GM06990 (cell line): Measurements from ENCODE around the gene NKAIN2.

Experiments used
- DNase-seq: peaks from one replicate; pipeline ENCODE4 v3.0.0-alpha.2; 2011; ENCODE audit not compliant: insufficient read length; ENCODE audit errors: extremely low read depth
- H3K27me3 ChIP-seq: replicated peaks from 2 replicates; pipeline ENCODE4 v1.6.0; 2011; ENCODE audit warnings: low read length; ENCODE audit not compliant: control insufficient read depth, insufficient read depth
- H3K36me3 ChIP-seq: 2 replicates; pipeline ENCODE4 v1.5.1; 2011; ENCODE audit warnings: low read length; ENCODE audit not compliant: control insufficient read depth, insufficient read depth
- H3K4me3 ChIP-seq: replicated peaks from 2 replicates; pipeline ENCODE4 v1.5.1; 2011; ENCODE audit warnings: low read depth, mild to moderate bottlenecking, control low read depth, low read length
- CTCF ChIP-seq: IDR thresholded peaks from 2 replicates; pipeline ENCODE4 v1.5.1; 2011; ENCODE audit warnings: low read length, control low read depth, mild to moderate bottlenecking, inconsistent platforms; ENCODE audit not compliant: insufficient read depth, poor library complexity, severe bottlenecking

Gene NKAIN2

GRCh38 chr6:124423621-124424020 is 620.0 kb downstream of the NKAIN2 start:
- no peak for DNase-seq
- no peak for TF ChIP-seq CTCF
- Histone ChIP-seq H3K4me3 (no peak overlapping the region), H3K36me3 (no peaks in the 10 kb centered on the region), H3K27me3 (no peaks in the 10 kb centered on the region)

- TF ChIP-seq CTCF: no peak
- Histone ChIP-seq H3K36me3 (no peaks in the 10 kb centered on the region), H3K4me3 (no peak overlapping the region), H3K27me3 (no peaks in the 10 kb centered on the region)
- DNase-seq: no peak
Measured at GRCh38 chr6:124430740-124431318, 627.2 kb downstream of the NKAIN2 start.

DNA sequence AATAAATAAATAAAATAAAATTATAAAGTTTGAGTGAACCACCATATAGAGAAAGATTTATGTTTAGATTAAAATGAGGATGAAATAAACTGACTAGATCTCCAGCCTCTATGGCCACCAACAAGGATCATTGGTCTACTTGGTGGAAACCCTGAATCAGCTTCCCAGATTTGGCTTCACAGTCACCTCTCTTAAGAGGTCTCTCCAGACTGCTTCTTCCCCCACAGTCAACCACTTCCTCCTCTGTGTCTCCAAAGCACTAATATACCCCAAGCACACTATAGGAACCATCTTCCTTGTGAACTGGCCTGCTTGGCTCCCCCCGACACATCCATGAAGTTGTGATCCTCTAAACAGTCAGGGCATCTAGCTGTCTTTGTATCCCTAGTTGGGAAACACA is 629.0 kb downstream of the NKAIN2 start:
- no peak for DNase-seq

GRCh38 chr6:124433387-124434160 is 629.9 kb downstream of the NKAIN2 start:
- DNase-seq: no peak
- no peak for TF ChIP-seq CTCF

More for the DNA sequence above, 629.0 kb downstream of the NKAIN2 start:
- Histone ChIP-seq H3K4me3 (no peak overlapping the region), H3K27me3 (no peaks in the 10 kb centered on the region), H3K36me3 (no peaks in the 10 kb centered on the region)
- no peak for TF ChIP-seq CTCF

GRCh38 chr6:124434421-124434820 is 630.8 kb downstream of the NKAIN2 start:
- DNase-seq: no peak
- H3K4me3 ChIP-seq: no peak overlapping the region
- no peak for TF ChIP-seq CTCF
- H3K27me3 ChIP-seq: no peaks in the 10 kb centered on the region
- H3K36me3 ChIP-seq: no peaks in the 10 kb centered on the region

More at GRCh38 chr6:124433387-124434160, 629.9 kb downstream of the NKAIN2 start:
- H3K4me3 ChIP-seq: no peak overlapping the region
- H3K27me3 ChIP-seq: no peaks in the 10 kb centered on the region
- H3K36me3 ChIP-seq: no peaks in the 10 kb centered on the region
